Stimulated activated CD4-positive, alpha-beta T cell treated with anti-CD3 and anti-CD28 coated beads, Interleukin-4, amount 100 ng/mL, for 48 hours (primary cell): ENCODE data around the gene TLE3.
A peak's percentile ranks its signal among the peaks of the same experiment; 100 is the strongest.
"Not testable (repeated sequence)": the region's sequence is repeated elsewhere in the genome, so short reads cannot be mapped to it uniquely, and the experiment has no call there.

ENCODE experiments used
- DNase-seq, 2 donors: peaks; one replicate each; pipeline ENCODE4 v3.0.0-alpha.2; 2020; ENCODE audit warnings: low read depth in 2 of 2

TLE3 gene

DNA sequence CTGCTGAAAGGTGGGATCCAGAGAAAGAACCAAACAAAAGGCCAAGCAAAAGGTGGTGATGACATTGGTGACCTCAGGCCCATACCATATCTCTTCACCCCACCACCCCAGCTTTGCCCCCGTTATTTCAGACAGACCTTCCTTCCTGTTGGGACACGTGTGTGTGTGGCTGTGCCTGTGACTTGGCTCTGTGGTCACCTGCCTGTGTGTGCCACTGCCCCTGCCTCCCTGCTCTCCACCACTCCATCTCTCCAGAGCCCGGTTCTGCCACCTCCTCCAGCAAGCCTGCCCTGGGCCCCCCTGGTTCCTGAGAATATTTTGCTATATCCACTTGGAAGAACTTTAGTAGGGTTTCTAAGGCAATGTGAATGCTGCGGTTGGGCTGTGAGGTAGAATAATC lies 28.6 kb upstream of the TLE3 start:
- DNase-seq: no peak

DNA sequence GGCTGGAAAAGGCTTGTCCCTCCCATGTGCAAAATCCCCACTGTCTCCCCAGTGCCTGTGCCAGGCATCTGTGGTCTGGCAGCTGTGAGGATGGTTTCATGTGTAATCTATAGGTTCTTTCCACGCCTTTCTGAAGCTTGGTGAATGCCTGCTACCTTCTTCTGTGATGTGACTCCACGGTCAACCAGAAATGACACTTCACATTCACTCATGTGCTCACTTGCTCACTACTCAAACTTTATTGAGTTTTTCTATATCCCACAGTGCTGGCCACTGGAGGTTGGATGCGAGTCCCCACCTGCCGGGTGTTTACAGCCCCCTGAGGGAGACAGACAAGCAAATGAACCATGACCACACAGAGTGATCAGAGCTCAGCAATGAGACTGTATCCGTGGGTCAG lies 27.9 kb upstream of the TLE3 start:
- no peak for DNase-seq

DNA sequence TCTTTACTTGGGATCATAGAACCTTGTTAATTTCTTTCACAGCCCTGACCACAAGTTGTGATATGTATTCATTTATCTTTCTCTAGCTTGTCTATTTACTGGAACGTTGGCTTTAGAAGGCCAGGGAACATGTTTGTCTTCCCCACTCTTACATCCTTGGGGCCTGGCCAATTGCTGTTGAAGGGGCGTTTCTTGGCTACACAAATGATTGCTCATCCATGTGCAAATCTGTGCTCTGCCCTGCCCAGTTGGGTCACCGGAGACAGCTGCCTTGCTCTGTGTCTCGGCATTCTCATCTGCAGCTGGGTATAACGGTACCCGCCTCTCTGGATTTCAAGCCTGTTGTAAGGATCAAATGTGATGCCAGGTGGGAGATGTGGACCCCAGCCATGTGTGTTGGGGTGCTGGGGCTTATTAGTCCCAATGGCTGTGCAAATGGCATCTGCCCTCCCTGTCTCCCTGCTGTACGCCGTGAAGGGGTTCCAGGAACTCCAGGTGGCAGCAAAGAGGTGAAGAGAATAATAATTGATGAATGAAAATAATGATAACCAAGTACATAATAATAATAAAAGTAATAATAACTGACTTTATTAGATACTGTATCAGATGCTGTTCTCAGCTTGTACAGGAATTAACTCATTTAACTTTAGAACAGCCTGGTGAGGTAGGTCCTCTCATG lies 24.0 kb upstream of the TLE3 start:
- no peak for DNase-seq

DNA sequence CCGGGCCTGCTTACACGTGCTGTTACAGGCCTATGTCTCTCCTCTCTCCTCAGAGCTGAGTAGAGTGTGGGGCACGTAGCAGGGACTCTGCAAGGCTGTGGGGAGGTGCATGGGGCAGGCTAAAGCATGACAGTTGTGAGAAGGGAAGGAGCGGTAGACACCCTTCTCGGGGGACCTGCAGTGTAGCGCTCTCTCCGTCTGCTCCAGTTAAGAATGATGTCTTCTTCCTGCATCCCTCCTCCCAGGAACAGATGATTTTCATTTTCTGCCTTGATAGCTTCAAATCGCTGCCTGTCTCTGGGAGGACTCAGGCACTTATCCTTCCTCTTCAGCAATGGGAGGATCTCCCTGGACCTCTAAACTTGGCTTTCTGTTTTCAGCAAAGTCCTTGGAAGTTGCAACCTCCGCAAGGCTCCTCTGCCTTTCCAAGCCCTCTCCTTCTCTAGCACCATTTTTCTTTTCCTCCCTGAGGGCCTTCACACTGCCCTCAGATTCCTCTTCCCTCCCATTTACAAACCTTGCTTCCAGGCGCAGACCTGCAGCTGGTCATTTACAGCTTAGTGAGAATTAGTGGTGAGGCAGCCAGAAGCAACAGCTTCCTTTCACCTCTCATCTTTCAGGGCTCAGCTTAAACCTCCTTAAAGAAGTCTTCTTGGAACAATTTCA lies 23.4 kb upstream of the TLE3 start:
- no peak for DNase-seq

DNA sequence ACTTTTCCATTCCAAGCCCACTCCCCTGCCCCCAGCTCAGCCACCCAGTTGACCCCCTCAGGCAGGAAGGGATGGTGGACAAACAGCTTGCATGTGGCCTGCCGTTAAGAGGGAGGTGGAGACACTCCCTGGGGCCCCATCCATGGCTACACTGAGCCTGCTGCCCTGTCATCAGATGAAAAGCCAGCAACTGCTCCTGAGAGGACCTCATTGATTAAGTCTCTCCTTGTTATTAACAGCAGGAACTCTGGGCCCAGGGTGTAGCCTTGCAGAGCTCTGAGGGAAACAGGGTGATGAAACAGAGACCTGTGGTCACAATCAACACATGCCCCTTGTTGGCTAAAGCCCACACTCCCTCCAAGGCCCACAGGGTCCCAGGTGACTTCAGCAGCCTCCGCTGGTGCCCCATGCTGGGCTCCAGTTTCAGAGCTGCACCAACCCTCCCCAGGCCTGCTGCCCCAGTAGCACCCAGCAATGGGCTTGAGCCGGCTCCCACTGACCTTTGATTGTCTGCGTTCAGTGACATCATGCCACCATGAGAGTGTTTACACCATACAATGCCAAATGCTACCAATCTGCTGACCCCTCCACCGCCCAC lies 22.3 kb upstream of the TLE3 start:
- no peak for DNase-seq

DNA sequence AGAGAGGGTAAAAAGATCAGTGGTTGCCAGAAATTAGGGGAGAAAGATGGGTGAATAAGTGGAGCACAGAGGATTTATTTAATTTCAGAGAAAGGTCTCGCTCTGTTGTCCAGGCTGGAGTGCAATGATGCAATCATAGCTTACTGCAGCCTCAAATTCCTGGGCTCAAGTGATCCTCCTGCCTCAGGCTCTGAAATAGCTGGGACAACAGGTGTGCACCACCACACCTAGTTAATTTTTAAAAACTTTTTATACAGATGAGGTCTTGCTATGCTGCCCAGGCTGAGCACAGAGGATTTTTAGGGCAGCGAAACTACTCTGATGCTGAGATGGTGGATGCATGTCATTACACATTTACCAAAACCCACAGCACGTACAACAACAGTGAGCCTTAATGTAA lies 20.9 kb upstream of the TLE3 start:
- no peak for DNase-seq

DNA sequence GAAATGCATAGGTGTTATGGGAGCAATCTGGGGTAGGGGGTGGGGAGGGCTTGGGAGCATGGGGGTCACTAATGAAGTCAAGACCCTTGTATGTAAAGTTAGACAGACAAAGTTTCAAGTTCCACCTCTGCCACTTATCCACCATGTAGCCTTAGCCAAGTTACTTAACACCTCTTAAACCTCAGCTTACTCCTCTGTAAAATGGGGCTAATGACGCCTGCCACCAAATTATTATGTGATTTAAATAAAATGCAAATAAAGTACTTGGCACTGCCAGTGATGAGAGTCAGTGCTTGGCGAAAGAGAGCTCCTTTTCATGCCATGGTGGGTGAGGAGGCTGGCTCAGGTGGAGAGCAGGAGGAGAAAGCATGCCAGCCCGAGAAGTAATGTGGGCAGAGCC lies 18.6 kb upstream of the TLE3 start:
- DNase-seq: no peak

DNA sequence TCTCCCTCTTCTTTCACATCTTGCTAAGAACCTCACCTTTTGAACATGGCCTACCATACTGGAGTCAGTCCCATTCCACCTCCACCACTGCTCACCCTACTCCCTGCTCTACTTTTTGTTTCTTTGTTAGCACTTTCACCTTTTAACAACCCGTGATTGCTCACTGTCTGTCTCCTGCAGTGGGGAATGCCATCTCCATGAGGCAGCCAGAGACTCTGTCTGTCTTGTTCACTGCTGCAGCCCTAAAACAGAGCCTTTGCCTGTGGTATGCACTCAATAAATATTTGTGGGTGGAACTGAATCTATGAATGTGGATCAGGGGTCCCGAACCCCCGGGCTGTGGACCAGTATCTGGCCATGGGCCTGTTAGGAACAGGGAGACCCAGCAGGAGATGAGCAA lies 16.5 kb upstream of the TLE3 start:
- DNase-seq: no peak

DNA sequence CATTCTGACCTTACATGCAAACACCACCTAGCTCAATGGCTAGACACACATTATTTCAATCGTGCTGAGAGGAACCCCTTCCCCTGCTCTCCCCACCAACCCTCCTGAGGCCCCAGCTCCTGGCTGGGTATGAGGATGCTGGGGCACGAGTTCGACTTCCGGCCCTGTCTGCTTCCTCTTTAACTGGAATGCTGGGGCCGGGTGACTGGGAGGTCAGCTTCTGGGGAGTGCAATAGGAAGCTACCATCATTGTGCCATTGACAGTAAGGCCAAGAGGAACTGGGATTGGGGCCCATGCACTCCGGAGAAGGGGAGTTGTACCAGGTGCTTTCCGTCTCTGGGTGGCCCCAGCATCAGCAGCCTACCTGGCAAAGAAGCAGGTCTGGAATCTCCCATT lies 15.6 kb upstream of the TLE3 start:
- DNase-seq: no peak

DNA sequence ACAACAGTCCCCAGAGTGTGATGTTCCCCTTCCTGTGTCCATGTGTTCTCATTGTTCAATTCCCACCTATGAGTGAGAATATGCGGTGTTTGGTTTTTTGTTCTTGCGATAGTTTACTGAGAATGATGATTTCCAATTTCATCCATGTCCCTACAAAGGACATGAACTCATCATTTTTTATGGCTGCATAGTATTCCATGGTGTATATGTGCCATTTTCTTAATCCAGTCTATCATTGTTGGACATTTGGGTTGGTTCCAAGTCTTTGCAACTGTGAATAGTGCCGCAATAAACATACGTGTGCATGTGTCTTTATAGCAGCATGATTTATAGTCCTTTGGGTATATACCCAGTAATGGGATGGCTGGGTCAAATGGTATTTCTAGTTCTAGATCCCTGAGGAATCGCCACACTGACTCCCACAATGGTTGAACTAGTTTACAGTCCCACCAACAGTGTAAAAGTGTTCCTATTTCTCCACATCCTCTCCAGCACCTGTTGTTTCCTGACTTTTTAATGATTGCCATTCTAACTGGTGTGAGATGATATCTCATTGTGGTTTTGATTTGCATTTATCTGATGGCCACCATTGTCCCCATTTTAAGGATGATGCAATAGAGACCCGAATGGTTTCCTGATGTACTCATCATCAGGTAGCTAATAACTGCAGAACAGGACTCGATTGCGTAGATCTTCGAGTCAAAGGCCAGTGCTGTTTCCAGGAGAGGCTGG lies 15.0 kb upstream of the TLE3 start:
- not testable (repeated sequence) for DNase-seq

DNA sequence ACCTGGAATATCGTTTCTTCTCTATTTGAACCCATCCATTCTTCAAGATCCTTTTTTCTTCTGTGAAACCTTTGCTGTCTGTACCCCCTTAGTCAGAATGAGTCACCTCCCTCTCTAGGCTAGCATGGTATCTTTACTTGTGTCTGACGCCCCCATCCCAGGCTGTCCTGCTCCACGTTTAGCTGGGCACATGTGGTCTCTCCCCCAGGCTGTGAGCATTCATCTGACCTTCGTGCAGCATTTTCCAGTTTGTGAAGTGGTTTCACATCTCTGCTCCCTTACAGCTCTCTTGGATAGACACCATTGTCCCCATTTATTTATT lies 14.3 kb upstream of the TLE3 start:
- DNase-seq: no peak

DNA sequence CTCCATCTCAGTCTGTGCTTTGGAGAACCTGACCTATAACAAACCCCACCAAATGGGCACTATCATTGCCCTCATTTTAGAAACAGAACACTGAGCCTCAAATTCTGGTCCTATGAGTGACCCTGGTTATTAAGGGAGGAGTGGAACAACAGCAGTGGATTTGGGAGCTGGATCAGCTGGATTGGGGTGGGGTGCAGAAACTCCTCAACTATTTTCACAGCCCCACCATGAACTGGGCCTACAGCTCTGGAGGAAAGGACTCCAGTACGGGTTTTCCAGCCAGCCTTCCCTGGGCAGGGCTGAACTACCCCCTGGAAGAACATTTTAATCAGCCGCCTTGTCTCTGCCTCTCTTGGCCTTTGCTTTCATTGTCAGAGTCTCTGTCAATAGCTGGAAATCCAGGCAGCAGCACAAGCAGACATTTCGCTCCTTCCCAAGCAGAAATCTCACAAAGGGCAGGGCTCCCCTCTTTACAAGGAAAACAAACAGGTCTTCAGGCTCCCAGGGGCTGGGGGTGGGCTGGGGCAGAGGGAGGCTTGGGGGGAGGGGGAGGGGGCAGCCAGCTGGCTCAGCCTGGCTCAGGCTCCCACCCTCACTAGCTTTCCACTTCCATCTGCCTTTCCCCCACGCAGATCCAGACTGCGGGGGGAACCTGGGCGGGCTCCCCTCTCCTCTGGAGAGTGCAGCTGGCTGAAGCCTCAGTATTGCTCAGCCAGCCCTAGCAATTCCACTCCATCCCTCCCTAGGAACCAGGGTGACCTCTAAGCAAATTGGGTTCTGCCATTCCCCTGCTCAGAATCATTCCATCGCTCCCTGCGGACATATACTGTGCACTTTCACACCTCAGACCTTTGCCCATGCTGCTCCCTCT lies 13.7 kb upstream of the TLE3 start:
- DNase-seq: no peak

DNA sequence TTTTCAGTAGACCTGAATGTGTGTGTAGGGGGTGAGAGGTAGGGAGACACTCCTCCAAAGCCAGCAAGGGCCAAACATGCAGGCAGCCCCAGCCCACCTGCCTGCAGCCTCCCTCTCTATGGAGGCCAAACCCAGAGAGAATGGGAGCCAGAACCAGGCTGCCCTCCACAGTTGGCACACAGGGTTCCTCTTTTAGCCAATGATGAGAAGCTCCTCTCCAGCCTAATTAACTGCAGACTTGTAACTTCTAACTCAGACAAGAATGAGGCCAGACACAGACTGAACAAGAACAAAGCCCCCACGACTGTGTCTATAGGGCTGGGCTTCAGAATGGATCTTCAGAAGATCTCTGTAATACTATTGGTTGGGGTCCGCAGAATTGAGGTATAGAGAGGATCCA lies 12.3 kb upstream of the TLE3 start:
- DNase-seq: no peak

DNA sequence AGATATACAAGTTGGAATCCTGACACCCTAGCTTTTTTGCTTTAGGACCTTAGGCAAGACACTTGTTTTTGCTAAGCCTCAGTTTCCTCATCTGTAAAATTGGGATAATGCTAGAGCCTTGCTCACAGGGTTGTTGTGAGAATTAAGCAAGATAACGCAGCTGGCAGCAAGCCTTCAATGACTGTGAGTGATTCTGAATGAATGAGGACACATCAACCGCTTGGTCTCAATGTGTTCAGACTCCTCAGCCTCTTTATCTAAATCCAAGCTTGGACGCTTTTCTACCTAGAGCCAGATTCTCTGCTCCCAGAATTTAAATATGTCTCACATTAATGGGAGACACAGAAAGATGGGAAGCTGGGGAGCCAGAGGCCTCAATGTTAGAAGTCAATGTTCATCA lies 11.8 kb upstream of the TLE3 start:
- DNase-seq: no peak

DNA sequence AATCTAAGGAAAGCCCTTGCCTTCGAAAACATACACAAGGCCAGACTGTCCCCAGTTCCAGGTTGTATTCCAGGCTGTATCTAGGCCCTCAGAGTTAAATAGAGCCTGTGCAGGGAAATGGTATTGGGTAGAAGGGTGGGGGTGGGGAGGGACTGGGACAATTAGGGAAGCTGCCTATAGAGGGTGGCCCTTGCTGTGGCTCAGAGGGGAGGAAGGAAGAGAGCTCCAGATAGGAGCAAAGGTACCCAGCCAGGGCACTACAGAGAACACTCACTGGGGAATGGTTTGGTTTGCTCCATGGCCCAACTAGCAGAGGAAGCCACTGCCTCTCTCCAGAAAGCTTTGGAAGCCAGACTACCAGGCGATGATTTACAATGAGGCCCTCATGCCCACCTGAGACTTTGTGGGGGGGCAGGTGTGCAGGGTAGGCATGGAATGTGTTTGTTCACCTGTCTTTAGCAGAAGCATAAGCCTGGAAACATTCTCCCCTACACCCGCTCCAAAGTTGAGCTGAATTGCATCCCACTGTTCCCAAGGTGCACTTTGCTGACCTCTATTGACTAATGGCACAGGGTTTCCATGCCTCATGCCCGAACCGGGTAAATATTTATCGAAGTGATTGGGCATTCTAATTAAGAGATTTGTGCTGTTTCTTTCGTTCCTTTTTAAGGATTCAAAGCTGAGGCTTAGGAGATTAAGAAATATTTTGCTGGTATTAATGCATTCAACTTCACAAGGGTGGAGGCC lies 6.3 kb upstream of the TLE3 start:
- DNase-seq: no peak

DNA sequence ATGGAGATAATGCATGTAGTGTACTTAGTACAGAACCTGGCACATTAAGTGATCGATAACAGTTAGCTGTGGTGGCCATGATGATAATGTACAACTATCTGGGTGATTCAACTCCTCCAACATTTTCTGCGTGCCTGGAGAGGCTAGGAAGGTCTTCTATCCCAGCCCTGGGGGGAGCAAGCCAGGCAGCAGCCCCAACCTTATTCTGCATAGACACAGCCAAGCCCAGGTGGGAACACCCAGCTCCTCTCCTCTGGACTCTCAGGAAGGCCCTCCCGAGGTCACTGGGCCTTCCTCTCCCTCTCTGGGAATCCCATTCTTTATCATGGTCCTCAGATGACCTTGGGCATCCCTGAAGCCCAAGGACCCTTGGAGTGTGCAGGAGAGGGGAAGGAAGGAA lies 5.1 kb upstream of the TLE3 start:
- DNase-seq: no peak

DNA sequence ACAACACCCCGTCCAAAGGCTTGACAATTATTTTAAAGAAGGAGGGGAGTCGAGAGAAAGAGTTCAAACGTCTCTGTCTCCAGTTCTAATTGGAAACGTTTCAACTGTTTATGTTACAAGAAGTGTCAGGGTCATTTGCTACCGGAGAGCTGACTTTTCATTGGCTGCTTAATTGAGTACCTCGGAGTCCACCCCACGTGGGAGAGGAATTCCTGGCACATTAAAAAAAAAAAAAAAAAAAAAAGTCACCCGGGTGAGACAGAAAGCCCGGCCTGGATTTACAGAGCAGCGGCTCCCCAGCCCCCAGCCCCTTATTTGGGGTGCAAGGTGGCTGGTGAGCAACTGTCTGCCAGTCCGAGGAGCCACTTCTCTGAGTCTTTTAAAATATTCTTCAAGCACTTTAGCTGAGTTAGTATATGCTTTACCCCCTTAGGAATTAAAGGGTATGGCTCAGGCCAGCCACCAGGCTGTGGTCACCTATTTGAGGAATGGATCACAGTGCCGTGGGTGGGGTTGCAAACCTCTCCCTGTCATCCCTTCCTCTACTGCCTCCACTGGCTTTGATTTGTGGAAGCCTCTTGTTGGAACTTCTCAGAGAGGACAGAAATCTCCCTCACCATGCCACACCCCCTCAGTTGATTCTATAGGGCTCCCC lies 3.9 kb upstream of the TLE3 start:
- DNase-seq: no peak

DNA sequence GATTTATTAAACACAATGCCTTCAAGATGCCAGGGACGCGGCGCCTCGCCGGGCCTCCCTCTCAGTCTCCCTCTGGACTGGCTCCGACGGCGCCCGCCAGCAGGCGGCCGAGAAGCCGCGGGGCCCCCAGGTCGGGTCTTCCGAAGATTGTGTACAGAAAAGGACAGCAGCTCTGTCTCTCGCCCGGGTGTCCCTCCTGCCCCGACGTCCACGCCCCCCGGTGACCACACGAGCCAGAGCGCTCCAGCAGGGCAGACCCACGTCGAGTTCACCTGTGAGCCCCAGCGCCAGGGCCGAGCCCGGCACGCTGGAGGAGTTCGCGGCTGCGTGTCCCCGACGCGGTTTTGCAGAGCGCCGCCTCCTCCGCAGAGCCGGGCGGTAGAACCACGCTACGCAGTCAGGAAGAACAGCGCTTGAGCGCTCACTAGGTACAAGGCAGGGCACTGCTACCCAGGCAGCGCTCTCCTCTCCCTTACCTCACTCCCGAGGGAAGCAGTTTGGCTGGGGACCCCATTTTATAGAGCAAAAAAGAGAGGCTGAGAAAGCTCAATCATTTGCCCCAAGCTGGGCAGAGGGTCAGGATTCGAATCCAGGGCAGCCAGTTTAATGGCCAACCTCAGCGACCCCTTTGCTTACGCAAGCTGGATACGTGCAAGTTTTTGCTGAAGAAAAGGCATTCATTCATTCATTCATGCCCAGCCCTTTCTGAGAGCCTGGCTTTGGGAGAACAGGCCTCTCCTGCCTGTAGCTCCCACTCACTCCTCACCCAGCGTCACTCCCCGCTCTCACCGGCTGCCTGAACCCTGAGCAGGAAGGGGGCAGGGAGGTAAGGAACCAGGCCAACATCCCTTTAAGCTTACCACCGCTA lies 3.0 kb upstream of the TLE3 start:
- peak; percentile 51 to 56 for DNase-seq

DNA sequence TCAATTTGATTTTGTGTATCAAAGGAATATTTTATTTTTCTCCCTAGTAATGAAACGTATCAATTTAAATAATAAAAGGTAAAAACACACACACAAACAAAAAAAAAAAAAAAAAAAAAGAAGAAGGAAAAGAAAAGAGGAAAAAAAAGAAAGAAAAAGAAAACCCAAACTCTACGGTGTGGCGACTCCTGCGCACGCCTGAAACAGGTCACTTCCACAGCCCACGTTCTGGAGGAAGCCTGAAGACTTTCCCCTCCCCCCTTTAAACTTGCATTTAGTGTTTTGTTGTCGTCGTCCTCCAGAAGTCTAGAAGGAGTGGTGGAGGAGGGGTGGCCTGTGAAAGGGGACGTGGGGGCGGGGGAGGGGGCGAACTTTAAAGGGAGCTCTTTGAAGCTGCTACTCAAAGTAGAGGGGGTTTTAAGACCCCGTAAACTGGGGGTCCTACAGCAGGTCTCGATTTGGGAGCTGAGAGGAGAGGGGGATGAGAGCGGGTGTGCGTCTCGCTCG lies 2.3 kb upstream of the TLE3 start:
- no peak for DNase-seq
